Astrocyte (in vitro differentiated cells and primary cell): Measurements from ENCODE around the gene SERPINB3. TPM values are rescaled to one million over a fixed set of nuclear protein-coding genes. Genes with fewer than 3 reads are reported as not detected.

Experiments used
- DNase-seq: peaks from one replicate; pipeline ENCODE4 v3.0.0-alpha.2; 2010; ENCODE audit warnings: low read depth
- FAIRE-seq: peaks from 2 replicates; lab custom pipeline; 2011; peaks lifted over from hg19 to GRCh38; lab: Jason Lieb, UNC
- H2AFZ ChIP-seq: 2 replicates; pipeline ENCODE4 v1.6.0; 2012; ENCODE audit warnings: low read depth, low read length, inconsistent platforms
- H3K27ac ChIP-seq: 2 replicates; pipeline ENCODE4 v1.5.1; 2011; ENCODE audit warnings: low read depth, low read length, inconsistent platforms
- H3K27me3 ChIP-seq: 2 replicates; pipeline ENCODE4 v1.6.0; 2011; ENCODE audit warnings: low read length, inconsistent platforms; ENCODE audit not compliant: insufficient read depth
- H3K36me3 ChIP-seq: 2 replicates; pipeline ENCODE4 v1.5.1; 2011; ENCODE audit warnings: low read length, inconsistent platforms; ENCODE audit not compliant: insufficient read depth
- H3K4me1 ChIP-seq: 2 replicates; pipeline ENCODE4 v1.5.1; 2011; ENCODE audit warnings: low read length, inconsistent platforms; ENCODE audit not compliant: insufficient read depth
- H3K4me2 ChIP-seq: 2 replicates; pipeline ENCODE4 v1.6.0; 2012; ENCODE audit warnings: low read length, inconsistent platforms
- H3K4me3 ChIP-seq: 2 replicates; pipeline ENCODE4 v1.5.1; 2011; ENCODE audit warnings: low read depth, mild to moderate bottlenecking, low read length, inconsistent platforms; ENCODE audit not compliant: insufficient read depth
- H3K79me2 ChIP-seq: 2 replicates; pipeline ENCODE4 v1.6.0; 2012; ENCODE audit warnings: mild to moderate bottlenecking, low read length, inconsistent platforms; ENCODE audit not compliant: insufficient read depth
- H3K9ac ChIP-seq: 2 replicates; pipeline ENCODE4 v1.6.0; 2012; ENCODE audit warnings: mild to moderate bottlenecking, low read length, inconsistent platforms
- H3K9me3 ChIP-seq: 2 replicates; pipeline ENCODE4 v1.5.1; 2012; ENCODE audit warnings: low read depth, mild to moderate bottlenecking, low read length, inconsistent platforms; ENCODE audit not compliant: insufficient read depth
- H4K20me1 ChIP-seq: 2 replicates; pipeline ENCODE4 v1.6.0; 2012; ENCODE audit warnings: low read length, inconsistent platforms; ENCODE audit not compliant: insufficient read depth
- H3K27ac Mint-ChIP-seq: one replicate; pipeline ENCODE4 v1.8.0; 2021; ENCODE audit warnings: mild to moderate bottlenecking, mixed read lengths; ENCODE audit not compliant: unreplicated experiment
- H3K27me3 Mint-ChIP-seq: one replicate; pipeline ENCODE4 v1.8.0; 2021; ENCODE audit warnings: low read depth, mixed read lengths; ENCODE audit not compliant: unreplicated experiment
- H3K36me3 Mint-ChIP-seq: one replicate; pipeline ENCODE4 v1.8.0; 2021; ENCODE audit warnings: low read depth, mixed read lengths; ENCODE audit not compliant: unreplicated experiment
- H3K4me1 Mint-ChIP-seq: one replicate; pipeline ENCODE4 v1.8.0; 2021; ENCODE audit warnings: low read depth, mixed read lengths; ENCODE audit not compliant: unreplicated experiment
- H3K4me3 Mint-ChIP-seq: one replicate; pipeline ENCODE4 v1.8.0; 2021; ENCODE audit warnings: mild to moderate bottlenecking, moderate library complexity, mixed read lengths; ENCODE audit not compliant: unreplicated experiment
- H3K9me3 Mint-ChIP-seq: one replicate; pipeline ENCODE4 v1.8.0; 2021; ENCODE audit warnings: mild to moderate bottlenecking, mixed read lengths; ENCODE audit not compliant: unreplicated experiment
- EZH2 ChIP-seq: IDR thresholded peaks from 2 replicates; pipeline ENCODE4 v1.6.1; 2012; ENCODE audit warnings: mild to moderate bottlenecking, low read length, inconsistent platforms; ENCODE audit not compliant: insufficient read depth
- total RNA-seq: library from RNA; stranded (reverse); gene quantifications from 2 replicates; pipeline ENCODE4 v1.2.1, GENCODE V29; 2021
- TF ChIP-seq, protein P1 (sequence below): IDR thresholded peaks from 2 replicates; pipeline ENCODE4 v1.5.1; 2011; ENCODE audit warnings: low read depth, mild to moderate bottlenecking, inconsistent platforms, low read length, moderate library complexity; ENCODE audit not compliant: insufficient read depth

SERPINB3 gene
- total RNA-seq, 1 donor from 2014 or later: not detected

DNA sequence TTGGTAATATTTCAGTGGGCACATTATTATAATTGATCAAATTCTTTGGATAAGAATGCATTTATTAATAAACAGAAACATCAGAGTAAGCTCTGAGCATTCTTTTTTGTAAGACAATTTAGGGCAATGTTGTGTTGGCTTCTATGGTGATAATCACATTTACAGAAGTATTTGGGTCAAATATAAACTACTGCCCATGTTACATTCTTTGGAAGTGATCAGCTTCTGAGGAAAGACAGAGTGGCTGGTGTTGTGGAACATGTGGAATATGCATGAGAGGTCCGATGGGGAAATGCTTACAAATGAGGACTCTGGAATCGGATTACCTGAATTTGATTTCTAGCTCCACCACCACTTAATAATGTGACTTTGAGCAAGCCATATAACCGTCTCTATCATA lies 55.2 kb downstream of the SERPINB3 start:
- no peaks in the 10 kb centered on the region for H3K79me2 ChIP-seq
- H2AFZ ChIP-seq: no peak overlapping the region
- DNase-seq (no peak), FAIRE-seq (no peak)
- Mint-ChIP-seq H3K4me3 (no peak overlapping the region), H3K27me3 (no peaks in the 10 kb centered on the region), H3K4me1 (peaks cover 10% of the 10 kb centered on the region), H3K9me3 (no peaks in the 10 kb centered on the region), H3K27ac (no peak overlapping the region), H3K36me3 (no peaks in the 10 kb centered on the region)
- H3K9ac ChIP-seq: no peak overlapping the region
- H3K4me2 ChIP-seq: no peak overlapping the region
- no peak for TF ChIP-seq EZH2
- TF ChIP-seq, protein P1, sequence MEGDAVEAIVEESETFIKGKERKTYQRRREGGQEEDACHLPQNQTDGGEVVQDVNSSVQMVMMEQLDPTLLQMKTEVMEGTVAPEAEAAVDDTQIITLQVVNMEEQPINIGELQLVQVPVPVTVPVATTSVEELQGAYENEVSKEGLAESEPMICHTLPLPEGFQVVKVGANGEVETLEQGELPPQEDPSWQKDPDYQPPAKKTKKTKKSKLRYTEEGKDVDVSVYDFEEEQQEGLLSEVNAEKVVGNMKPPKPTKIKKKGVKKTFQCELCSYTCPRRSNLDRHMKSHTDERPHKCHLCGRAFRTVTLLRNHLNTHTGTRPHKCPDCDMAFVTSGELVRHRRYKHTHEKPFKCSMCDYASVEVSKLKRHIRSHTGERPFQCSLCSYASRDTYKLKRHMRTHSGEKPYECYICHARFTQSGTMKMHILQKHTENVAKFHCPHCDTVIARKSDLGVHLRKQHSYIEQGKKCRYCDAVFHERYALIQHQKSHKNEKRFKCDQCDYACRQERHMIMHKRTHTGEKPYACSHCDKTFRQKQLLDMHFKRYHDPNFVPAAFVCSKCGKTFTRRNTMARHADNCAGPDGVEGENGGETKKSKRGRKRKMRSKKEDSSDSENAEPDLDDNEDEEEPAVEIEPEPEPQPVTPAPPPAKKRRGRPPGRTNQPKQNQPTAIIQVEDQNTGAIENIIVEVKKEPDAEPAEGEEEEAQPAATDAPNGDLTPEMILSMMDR: no peak
- no peaks in the 10 kb centered on the region for H3K27me3 ChIP-seq
- H3K4me1 ChIP-seq: no peaks in the 10 kb centered on the region
- H4K20me1 ChIP-seq: no peaks in the 10 kb centered on the region
- H3K27ac ChIP-seq: no peak overlapping the region
- H3K9me3 ChIP-seq: no peaks in the 10 kb centered on the region
- H3K4me3 ChIP-seq: no peak overlapping the region
- no peaks in the 10 kb centered on the region for H3K36me3 ChIP-seq

Other genes starting within 250 kb of the SERPINB3 start
- 59.2 and 65.5 TPM in 2 replicates for gene VPS4B, start 239.4 kb downstream of the SERPINB3 start, total RNA-seq
- 0.38 TPM in 1 of 2 replicates, not detected in the other for gene SERPINB5, start 184.9 kb downstream of the SERPINB3 start, total RNA-seq
- not detected in 2 replicates for gene SERPINB12, start 119.5 kb downstream of the SERPINB3 start, total RNA-seq
- not detected in 2 replicates for gene SERPINB13, start 74.5 kb downstream of the SERPINB3 start, total RNA-seq
- not detected in 2 replicates for gene SERPINB4, start 17.6 kb downstream of the SERPINB3 start, total RNA-seq
- not detected in 2 replicates for gene SERPINB11, start 41.1 kb upstream of the SERPINB3 start, total RNA-seq
- 11.3 and 18.0 TPM in 2 replicates for gene SERPINB7, start 113.5 kb upstream of the SERPINB3 start, total RNA-seq
- 0.60 and 1.7 TPM in 2 replicates for gene SERPINB2, start 225.8 kb upstream of the SERPINB3 start, total RNA-seq
- not detected in 2 replicates for gene SERPINB10, start 246.1 kb upstream of the SERPINB3 start, total RNA-seq